ENCODE data around the gene ADGB. TPM values are rescaled to one million over a fixed set of nuclear protein-coding genes. Genes with fewer than 3 reads are reported as not detected.

The ADGB gene
- total and polyA plus RNA-seq, 9 of the 15 experiments (the other 6 are each of a cell fraction or from before 2014, with no cell fraction given), result not detected

GRCh38 chr6:146857180-146857979, 258.6 kb downstream of the ADGB start (continued):
- no peak for TF ChIP-seq ZBTB43 (CRISPR knock-in tag; IDR thresholded peaks at IDR 0.05)
- TF ChIP-seq, protein P1, sequence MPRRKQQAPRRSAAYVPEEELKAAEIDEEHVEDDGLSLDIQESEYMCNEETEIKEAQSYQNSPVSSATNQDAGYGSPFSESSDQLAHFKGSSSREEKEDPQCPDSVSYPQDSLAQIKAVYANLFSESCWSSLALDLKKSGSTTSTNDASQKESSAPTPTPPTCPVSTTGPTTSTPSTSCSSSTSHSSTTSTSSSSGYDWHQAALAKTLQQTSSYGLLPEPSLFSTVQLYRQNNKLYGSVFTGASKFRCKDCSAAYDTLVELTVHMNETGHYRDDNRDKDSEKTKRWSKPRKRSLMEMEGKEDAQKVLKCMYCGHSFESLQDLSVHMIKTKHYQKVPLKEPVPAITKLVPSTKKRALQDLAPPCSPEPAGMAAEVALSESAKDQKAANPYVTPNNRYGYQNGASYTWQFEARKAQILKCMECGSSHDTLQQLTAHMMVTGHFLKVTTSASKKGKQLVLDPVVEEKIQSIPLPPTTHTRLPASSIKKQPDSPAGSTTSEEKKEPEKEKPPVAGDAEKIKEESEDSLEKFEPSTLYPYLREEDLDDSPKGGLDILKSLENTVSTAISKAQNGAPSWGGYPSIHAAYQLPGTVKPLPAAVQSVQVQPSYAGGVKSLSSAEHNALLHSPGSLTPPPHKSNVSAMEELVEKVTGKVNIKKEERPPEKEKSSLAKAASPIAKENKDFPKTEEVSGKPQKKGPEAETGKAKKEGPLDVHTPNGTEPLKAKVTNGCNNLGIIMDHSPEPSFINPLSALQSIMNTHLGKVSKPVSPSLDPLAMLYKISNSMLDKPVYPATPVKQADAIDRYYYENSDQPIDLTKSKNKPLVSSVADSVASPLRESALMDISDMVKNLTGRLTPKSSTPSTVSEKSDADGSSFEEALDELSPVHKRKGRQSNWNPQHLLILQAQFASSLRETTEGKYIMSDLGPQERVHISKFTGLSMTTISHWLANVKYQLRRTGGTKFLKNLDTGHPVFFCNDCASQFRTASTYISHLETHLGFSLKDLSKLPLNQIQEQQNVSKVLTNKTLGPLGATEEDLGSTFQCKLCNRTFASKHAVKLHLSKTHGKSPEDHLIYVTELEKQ (CRISPR knock-in tag; IDR thresholded peaks at IDR 0.05), result peak; percentile 43; the same call in 1 of the 2 replicates
- TF ChIP-seq HMG20B (CRISPR knock-in tag; IDR thresholded peaks at IDR 0.05), result peak; percentile 64; the same call in 1 of the 2 replicates
- TF ChIP-seq, protein P2, sequence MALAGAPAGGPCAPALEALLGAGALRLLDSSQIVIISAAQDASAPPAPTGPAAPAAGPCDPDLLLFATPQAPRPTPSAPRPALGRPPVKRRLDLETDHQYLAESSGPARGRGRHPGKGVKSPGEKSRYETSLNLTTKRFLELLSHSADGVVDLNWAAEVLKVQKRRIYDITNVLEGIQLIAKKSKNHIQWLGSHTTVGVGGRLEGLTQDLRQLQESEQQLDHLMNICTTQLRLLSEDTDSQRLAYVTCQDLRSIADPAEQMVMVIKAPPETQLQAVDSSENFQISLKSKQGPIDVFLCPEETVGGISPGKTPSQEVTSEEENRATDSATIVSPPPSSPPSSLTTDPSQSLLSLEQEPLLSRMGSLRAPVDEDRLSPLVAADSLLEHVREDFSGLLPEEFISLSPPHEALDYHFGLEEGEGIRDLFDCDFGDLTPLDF (CRISPR knock-in tag; IDR thresholded peaks at IDR 0.05), result peak; percentile 87
- TF ChIP-seq KHSRP (IDR thresholded peaks at IDR 0.05), result no peak
- TF ChIP-seq SMARCA4 (IDR thresholded peaks at IDR 0.05), result 0 out of 2 replicates have a peak, but pooled peaks have one; percentile 56
- TF ChIP-seq SRSF1 (IDR thresholded peaks at IDR 0.05; ENCODE audit: low read depth, low read length), result no peak
- TF ChIP-seq SMARCA5 (IDR thresholded peaks at IDR 0.05), result no peak
- peak; percentile 76 for TF ChIP-seq JUN (IDR thresholded peaks at IDR 0.05; ENCODE audit: borderline replicate concordance, low read depth, low read length)
- TF ChIP-seq JUN (CRISPR knock-in tag; IDR thresholded peaks at IDR 0.05; ENCODE audit: borderline replicate concordance), result peak; percentile 62; the same call in 1 of the 2 replicates
- TF ChIP-seq HDAC1 (IDR thresholded peaks at IDR 0.05), result peak in 1 of 2 experiments; percentile 68; a peak in 2 of 4 replicates
- TF ChIP-seq NFATC3 (IDR thresholded peaks at IDR 0.05), result no peak
- TF ChIP-seq ZNF143 (CRISPR knock-in tag; IDR thresholded peaks at IDR 0.05), result no peak
- TF ChIP-seq ESRRA (IDR thresholded peaks at IDR 0.05; ENCODE audit: borderline replicate concordance, low read depth), result peak; percentile 57; the same call in 1 of the 2 replicates
- peak; percentile 2 for TF ChIP-seq MEIS2 (IDR thresholded peaks at IDR 0.05; ENCODE audit: partially characterized antibody)
- TF ChIP-seq ZBTB26 (CRISPR knock-in tag; IDR thresholded peaks at IDR 0.05), result no peak
- peak; percentile 90 for TF ChIP-seq CCNT2 (IDR thresholded peaks at IDR 0.05; ENCODE audit: borderline replicate concordance, extremely low read depth, insufficient read length, low read depth, low read length)
- TF ChIP-seq, protein P3, sequence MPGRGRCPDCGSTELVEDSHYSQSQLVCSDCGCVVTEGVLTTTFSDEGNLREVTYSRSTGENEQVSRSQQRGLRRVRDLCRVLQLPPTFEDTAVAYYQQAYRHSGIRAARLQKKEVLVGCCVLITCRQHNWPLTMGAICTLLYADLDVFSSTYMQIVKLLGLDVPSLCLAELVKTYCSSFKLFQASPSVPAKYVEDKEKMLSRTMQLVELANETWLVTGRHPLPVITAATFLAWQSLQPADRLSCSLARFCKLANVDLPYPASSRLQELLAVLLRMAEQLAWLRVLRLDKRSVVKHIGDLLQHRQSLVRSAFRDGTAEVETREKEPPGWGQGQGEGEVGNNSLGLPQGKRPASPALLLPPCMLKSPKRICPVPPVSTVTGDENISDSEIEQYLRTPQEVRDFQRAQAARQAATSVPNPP (IDR thresholded peaks at IDR 0.05; ENCODE audit: borderline replicate concordance, insufficient read depth, insufficient read length), result no peak
- peak; percentile 80 to 89 for TF ChIP-seq TBL1XR1 (IDR thresholded peaks at IDR 0.05; ENCODE audit: low read length in 2 of 2)
- no peak for TF ChIP-seq CCAR2 (IDR thresholded peaks at IDR 0.05; ENCODE audit: low read depth, low read length)
